ENCODE data around the gene PDXK. TPM values are rescaled to one million over a fixed set of nuclear protein-coding genes. Genes with fewer than 3 reads are reported as not detected.

PDXK gene
- total and polyA plus RNA-seq, 10 of the 15 experiments (the other 5 are each of a cell fraction or from before 2014, with no cell fraction given): 3.7 to 141 (median 60.0) TPM

DNA sequence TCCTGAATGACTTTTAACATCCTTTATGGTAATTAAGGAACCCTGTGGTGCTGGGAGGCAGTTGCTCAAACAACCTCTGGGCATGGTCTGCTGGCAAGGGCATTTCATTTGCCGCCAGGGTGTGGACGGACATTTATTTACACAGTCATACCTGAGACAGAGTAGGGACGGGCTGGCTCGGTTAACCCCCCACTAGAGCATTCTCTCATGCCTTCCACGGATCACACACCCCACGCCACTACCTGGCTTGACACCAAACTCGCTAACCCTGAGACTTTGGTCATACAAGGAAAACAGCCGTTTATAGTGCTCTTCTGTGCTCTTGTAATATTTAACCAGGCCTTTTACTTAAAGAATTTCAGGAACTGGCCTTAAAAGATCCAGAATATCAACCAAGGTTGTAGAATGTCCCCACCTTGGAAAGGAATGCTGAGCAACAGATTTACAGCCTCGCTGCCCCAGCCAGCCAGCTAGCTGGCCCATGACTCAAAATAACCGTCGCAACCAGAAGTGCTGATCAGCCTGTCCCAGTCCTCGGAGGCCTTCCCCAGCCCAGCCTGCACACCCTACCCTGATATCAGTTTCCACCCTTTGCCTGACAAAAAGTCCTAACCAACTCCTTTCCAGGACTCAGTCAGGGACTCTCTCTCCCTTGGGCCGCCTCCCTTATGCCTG, 6.5 kb upstream of the PDXK start:
- ATAC-seq: no peak
- no peak overlapping the region for H3K4me2 ChIP-seq (ENCODE audit: control insufficient read depth, insufficient read depth)
- no peak for DNase-seq (ENCODE audit: low read depth, low spot score)
- TF ChIP-seq RCOR1 (conservative IDR thresholded peaks at IDR 0.05; ENCODE audit: low read depth, low read length) (no peak), ZBTB40 (IDR thresholded peaks at IDR 0.05; ENCODE audit: borderline replicate concordance) (no peak), CEBPB (IDR thresholded peaks at IDR 0.05; ENCODE audit: borderline replicate concordance in 1 of 2, low read depth in 2 of 2, low read length in 2 of 2) (no peak), ZNF274 (IDR thresholded peaks at IDR 0.05; ENCODE audit: insufficient read depth, insufficient read length) (no peak), MEF2B (IDR thresholded peaks at IDR 0.05; ENCODE audit: partially characterized antibody, poor library complexity, severe bottlenecking) (no peak), SMC3 (IDR thresholded peaks at IDR 0.05; ENCODE audit: borderline replicate concordance, low read length) (no peak), NBN (IDR thresholded peaks at IDR 0.05) (no peak), IKZF1 (conservative IDR thresholded peaks at IDR 0.05) (no peak), ZNF592 (IDR thresholded peaks at IDR 0.05) (no peak), STAT3 (IDR thresholded peaks at IDR 0.05; ENCODE audit: low read depth, low read length) (no peak), EZH2 (IDR thresholded peaks at IDR 0.05; ENCODE audit: borderline replicate concordance, control insufficient read depth, low read depth, low read length) (no peak), NR2F1 (conservative IDR thresholded peaks at IDR 0.05) (no peak), TAF1 (IDR thresholded peaks at IDR 0.05; ENCODE audit: borderline replicate concordance, low read depth, low read length) (no peak)
- TF ChIP-seq, protein P1, sequence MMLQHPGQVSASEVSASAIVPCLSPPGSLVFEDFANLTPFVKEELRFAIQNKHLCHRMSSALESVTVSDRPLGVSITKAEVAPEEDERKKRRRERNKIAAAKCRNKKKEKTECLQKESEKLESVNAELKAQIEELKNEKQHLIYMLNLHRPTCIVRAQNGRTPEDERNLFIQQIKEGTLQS (IDR thresholded peaks at IDR 0.05; ENCODE audit: borderline replicate concordance, extremely low read depth, low read depth, low read length): no peak
- H2AFZ ChIP-seq (ENCODE audit: control insufficient read depth, low read depth, low read length): no peak overlapping the region
- H3K9ac ChIP-seq (ENCODE audit: control insufficient read depth, insufficient read depth, low read length): no peak overlapping the region
- H3K4me3 ChIP-seq: no peak overlapping the region
- no peaks in the 10 kb centered on the region for H3K9me3 ChIP-seq (replicated peaks; ENCODE audit: control insufficient read depth, insufficient read depth, low read length)
- no peaks in the 10 kb centered on the region; a peak in 1 of 4 replicates for H3K27me3 ChIP-seq (replicated peaks in 1 of 2; ENCODE audit: control insufficient read depth in 2 of 2, insufficient read depth in 2 of 2, low read length in 1 of 2)
- intact Hi-C loops (cut with micrococcal nuclease; ENCODE audit: unreplicated experiment) (no loop called here), in situ Hi-C loops (cut with MboI) (no loop called here)
- ChIA-PET POLR2A (no interaction called here), RAD21 (ENCODE audit: unreplicated experiment) (no interaction called here), SMC1A (ENCODE audit: uncharacterized antibody, unreplicated experiment) (no interaction called here), CTCF (no interaction called here)
- no peaks in the 10 kb centered on the region for H4K20me1 ChIP-seq (ENCODE audit: control insufficient read depth, insufficient read depth)
- BruUV-seq (replicated peaks): no TSS peak
- WGBS (ENCODE audit: insufficient coverage, insufficient replicate concordance, low lambda C conversion rate, missing lambda C conversion rate): 71% methylated on average over 13 of the region's 13 CpGs
- FAIRE-seq: no peak
- H3K4me1 ChIP-seq (ENCODE audit: control insufficient read depth, insufficient read depth, low read length): peaks cover 20% of the 10 kb centered on the region
- H3K36me3 ChIP-seq (ENCODE audit: control insufficient read depth in 2 of 2, insufficient read depth in 2 of 2, low read length in 1 of 2): no peaks in the 10 kb centered on the region
- H3K79me2 ChIP-seq (ENCODE audit: control insufficient read depth, insufficient read depth, low read length): no peaks in the 10 kb centered on the region
- H3K27ac ChIP-seq (ENCODE audit: control insufficient read depth, insufficient read depth): no peak overlapping the region

All from GM12878 (cell line).